Parietal lobe (tissue), 1 donor: ENCODE measurements around the gene DYNC1I2. TPM values are rescaled to one million over a fixed set of nuclear protein-coding genes. Genes with fewer than 3 reads are reported as not detected.

ENCODE experiments used
- total RNA-seq: library from RNA; depleted of rRNA; stranded (reverse); fragments of >200 nt; gene quantifications from one replicate; pipeline ENCODE4 v1.2.3, GENCODE V29; 2014

The DYNC1I2 gene
- total RNA-seq = 365 TPM

GRCh38 chr2:171687287-171688128, at the start of gene DYNC1I2:
DYNC1I2 (plus strand) TSS chr2:171687469; CDS start chr2:171690156, 2,687 bp downstream.

Other genes with a start within 250 kb of the DYNC1I2 start
- 5.6 TPM for gene CYBRD1, start 165.0 kb upstream of the DYNC1I2 start, total RNA-seq
- gene SLC25A12, start 206.8 kb downstream of the DYNC1I2 start, total RNA-seq = 91.1 TPM
- 44.8 TPM for gene HAT1, start 235.0 kb downstream of the DYNC1I2 start, total RNA-seq